Epithelial cell of proximal tubule (primary cell): ENCODE data around the gene SEMG1. TPM values are rescaled to one million over a fixed set of nuclear protein-coding genes. Genes with fewer than 3 reads are reported as not detected.

Source experiments
- DNase-seq: peaks from one replicate; pipeline ENCODE4 v3.0.0-alpha.2; 2011; ENCODE audit warnings: low read depth
- H3K4me3 ChIP-seq: 2 replicates; pipeline ENCODE4 v1.5.1; 2011; ENCODE audit warnings: low read depth, mild to moderate bottlenecking, low read length
- total RNA-seq: library from RNA; depleted of rRNA; stranded (reverse); fragments of >200 nt; gene quantifications from 2 replicates; pipeline ENCODE4 v1.2.3, GENCODE V29; 2015
- TF ChIP-seq, protein P1 (sequence below): conservative IDR thresholded peaks from 2 replicates; pipeline ENCODE4 v1.5.1; 2012; ENCODE audit warnings: low read depth, mild to moderate bottlenecking, low read length

Gene SEMG1
- total RNA-seq, 1 donor from 2014 or later: not detected

DNA sequence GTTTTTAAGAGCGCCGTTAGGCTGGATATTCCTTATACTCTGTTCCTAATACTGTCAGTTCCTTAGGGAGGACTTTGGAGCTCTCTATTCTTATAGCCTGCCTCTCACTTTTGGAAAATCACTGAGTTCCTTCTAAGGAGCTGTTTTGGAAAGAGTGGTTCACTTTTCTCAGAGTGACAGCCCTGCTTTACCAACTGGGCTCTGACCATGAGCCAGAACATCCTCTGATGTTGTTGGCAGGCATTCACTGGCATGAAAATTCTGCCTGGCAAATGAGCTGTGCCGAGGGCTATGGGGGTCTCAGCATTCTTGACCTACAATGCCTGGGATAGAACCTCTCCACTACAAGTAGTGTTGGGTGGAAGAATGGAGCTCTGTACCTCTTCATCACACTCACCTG is 14.9 kb upstream of the SEMG1 start:
- TF ChIP-seq, protein P1, sequence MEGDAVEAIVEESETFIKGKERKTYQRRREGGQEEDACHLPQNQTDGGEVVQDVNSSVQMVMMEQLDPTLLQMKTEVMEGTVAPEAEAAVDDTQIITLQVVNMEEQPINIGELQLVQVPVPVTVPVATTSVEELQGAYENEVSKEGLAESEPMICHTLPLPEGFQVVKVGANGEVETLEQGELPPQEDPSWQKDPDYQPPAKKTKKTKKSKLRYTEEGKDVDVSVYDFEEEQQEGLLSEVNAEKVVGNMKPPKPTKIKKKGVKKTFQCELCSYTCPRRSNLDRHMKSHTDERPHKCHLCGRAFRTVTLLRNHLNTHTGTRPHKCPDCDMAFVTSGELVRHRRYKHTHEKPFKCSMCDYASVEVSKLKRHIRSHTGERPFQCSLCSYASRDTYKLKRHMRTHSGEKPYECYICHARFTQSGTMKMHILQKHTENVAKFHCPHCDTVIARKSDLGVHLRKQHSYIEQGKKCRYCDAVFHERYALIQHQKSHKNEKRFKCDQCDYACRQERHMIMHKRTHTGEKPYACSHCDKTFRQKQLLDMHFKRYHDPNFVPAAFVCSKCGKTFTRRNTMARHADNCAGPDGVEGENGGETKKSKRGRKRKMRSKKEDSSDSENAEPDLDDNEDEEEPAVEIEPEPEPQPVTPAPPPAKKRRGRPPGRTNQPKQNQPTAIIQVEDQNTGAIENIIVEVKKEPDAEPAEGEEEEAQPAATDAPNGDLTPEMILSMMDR: no peak
- no peak overlapping the region for H3K4me3 ChIP-seq
- DNase-seq: no peak

DNA sequence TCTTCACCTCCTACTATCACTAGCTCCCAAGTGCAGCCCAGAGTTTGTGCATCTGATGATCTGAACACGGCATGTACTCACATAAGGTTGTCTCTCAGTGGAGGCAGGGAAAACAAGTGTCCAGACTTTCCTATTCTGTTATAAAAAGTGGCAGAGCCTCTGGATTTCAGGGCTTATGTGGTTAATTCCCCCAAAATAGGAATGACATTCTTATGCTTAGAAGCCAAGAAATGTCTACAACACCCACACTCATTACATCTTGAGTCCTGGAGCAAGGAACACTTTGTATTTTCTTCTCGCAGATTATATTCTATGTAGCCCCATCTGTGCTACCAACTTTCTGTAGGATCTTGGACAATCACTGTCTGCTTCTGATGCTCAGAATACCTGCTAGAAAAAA is 13.5 kb upstream of the SEMG1 start:
- TF ChIP-seq, protein P1: no peak
- no peak overlapping the region for H3K4me3 ChIP-seq
- no peak for DNase-seq

DNA sequence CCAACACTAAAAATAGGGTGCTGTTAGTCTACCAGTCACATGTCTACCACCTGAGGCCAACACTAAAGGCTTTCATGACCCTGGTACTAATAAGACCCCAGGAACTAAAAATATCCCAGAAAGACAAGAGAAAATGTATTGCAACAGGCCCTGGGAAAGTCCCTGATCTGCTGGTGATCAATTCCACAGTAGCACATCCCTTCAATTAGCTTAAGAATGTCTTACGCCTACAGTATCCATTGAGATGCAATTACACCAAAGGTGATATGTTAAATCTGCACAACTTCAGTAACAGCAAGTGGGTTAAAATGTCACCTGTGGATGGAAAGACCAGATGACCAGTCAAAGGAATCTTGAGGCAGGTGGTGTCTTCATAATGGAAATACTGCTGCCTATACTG is 3.1 kb downstream of the SEMG1 start:
- H3K4me3 ChIP-seq: no peak overlapping the region
- no peak for DNase-seq
- TF ChIP-seq, protein P1: no peak

DNA sequence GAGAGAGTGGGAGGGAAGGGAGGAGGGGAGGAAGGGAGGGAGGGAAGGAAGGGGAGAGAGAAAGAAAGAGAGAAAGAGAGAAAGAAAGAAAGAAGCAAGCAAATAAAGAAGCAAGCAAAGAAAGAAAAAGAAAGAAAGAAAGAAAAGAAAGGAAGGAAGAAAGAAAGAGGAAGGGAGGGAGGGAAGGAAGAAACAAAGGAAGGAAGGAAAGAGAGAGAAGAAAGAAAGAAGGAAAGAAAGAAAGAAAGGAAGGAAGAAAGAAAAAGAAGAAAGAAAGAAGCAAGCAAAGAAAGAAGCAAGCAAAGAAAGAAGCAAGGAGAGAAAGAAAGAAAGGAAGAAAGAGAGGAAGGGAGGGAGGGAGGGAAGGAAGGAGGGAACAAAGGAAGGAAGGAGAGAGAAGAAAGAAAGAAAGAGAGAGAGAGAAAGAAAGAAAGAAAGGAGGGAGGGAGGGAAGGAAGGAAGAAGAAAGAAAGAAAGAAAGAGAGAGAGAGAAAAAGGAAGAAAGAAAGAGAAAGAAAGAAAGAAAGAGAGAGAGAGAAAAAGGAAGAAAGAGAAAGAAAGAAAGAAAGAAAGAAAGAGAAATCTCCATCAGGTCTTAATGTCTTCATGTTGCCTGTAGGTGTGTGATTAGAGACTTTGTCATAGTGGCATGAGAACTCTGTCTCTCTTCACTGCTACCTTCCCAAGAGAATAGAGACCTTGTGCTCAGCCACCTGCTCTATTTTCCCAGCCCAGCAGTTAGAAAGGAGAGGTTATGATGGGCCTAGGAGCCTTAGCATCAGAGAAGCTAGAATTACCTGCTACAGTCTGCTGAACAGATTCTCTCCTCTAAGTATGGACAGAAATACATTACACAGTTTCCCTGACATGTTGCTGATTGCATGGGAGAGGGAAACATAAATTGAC is 5.0 kb downstream of the SEMG1 start:
- TF ChIP-seq, protein P1: no peak
- H3K4me3 ChIP-seq: no peak overlapping the region
- no peak for DNase-seq

DNA sequence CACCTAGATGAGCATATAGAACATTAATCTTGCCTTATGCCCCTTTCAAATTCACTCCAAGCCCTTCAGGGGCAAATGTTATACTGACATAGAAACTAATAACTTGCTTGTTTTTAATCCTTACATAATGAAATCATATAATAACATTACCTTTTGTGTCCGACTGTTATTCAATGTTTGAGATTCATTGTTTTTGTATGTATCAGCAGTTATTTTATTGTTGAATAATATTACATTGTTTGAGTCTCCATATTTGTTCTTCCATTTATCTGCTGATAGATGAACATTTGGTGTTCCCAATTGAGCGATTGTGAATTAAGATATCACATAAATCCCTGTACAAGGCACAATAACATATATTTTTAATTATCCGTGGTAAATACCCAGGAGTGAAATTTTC is 6.0 kb downstream of the SEMG1 start:
- no peak for DNase-seq
- H3K4me3 ChIP-seq: no peak overlapping the region
- TF ChIP-seq, protein P1: no peak

GRCh38 chr20:45218124-45218523 is 11.3 kb downstream of the SEMG1 start:
- DNase-seq: peak; percentile 3
- TF ChIP-seq, protein P1: no peak
- H3K4me3 ChIP-seq: no peak overlapping the region

- DNase-seq: no peak
- H3K4me3 ChIP-seq: no peak overlapping the region
- TF ChIP-seq, protein P1: no peak
These were observed 11.8 kb downstream of the SEMG1 start for GRCh38 chr20:45218636-45219035.
